LNCAP (cell line): ENCODE data around the gene WDR31.

Source experiments
- TF ChIP-seq, protein P1 (sequence below): fragments of 450-650 bp; IDR thresholded peaks from 2 replicates; pipeline ENCODE4 v1.5.1; 2017; ENCODE audit warnings: mild to moderate bottlenecking

The WDR31 gene

DNA sequence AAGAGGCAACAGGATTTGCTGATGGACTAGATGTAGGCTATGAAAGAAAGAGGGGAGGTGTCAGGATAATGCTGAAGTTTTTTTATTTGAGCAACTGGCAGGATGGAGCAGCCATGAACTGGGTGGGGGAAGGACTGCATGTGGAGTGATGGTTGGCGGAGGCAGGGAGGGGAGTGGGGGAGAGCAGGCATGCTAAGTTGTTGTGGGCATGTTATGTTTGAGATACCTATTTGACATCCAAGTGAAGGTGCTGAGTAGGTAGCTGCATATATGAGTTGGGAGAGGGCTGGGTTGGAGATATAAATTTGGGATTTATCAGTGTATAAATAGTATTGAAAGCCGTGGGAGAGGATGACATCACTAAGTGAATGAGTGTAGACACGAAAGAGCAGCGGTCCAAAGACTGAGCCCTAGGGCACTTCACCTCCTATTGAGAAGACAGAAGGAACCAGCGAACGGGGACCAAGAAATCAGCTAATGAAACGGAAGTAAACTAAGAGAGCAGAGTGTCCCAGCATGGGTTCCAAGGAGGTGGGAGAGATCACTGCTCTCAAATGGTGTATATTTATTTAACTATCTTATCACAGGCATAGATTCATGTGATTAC lies 16.7 kb upstream of the WDR31 start:
- TF ChIP-seq, protein P1, sequence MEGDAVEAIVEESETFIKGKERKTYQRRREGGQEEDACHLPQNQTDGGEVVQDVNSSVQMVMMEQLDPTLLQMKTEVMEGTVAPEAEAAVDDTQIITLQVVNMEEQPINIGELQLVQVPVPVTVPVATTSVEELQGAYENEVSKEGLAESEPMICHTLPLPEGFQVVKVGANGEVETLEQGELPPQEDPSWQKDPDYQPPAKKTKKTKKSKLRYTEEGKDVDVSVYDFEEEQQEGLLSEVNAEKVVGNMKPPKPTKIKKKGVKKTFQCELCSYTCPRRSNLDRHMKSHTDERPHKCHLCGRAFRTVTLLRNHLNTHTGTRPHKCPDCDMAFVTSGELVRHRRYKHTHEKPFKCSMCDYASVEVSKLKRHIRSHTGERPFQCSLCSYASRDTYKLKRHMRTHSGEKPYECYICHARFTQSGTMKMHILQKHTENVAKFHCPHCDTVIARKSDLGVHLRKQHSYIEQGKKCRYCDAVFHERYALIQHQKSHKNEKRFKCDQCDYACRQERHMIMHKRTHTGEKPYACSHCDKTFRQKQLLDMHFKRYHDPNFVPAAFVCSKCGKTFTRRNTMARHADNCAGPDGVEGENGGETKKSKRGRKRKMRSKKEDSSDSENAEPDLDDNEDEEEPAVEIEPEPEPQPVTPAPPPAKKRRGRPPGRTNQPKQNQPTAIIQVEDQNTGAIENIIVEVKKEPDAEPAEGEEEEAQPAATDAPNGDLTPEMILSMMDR, result no peak

DNA sequence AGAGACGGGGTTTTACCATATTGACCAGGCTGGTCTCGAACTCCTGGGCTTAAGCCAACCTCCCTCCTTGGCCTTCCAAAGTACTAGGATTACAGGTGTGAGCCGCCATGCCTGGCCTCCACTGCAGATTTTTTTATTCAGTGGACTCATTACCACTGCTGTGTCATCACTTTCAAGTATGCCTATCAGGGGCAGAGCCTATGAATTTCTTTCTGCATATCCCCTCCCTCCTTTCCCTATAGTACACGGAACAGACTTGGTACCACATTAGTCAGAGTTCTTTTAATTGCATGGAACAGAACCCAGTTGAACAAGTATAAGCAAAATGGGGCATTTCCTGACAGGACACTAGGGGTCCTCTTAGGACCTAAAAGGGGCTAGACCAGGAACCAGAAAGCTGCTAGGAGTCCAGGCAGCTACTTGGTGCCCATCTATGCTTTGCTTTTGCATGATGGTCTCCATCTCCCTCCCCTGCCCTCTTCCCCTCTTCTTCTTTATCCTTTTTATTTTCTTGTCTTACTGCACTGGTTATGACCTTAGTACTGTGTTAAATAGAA lies 15.0 kb upstream of the WDR31 start:
- TF ChIP-seq, protein P1, result no peak

DNA sequence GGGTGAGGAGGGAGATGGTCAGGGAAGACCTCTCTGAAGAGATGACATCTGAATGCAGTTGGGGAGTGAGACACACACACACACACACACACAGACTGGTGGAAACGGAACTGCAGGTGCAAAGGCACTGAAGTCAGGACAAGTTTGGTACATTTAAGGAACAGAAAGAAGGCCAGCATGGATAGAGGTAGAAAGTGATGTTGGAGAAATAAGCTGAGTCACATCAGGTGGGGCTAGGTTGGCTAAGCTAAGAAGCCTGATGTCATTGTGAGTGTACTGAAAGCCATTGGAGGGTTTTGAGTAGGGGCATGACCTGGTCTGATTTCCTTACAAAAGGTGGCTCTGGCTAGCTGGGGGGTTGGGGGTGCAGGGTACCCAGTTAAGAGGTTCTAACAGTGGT lies 12.3 kb upstream of the WDR31 start:
- TF ChIP-seq, protein P1, result no peak

DNA sequence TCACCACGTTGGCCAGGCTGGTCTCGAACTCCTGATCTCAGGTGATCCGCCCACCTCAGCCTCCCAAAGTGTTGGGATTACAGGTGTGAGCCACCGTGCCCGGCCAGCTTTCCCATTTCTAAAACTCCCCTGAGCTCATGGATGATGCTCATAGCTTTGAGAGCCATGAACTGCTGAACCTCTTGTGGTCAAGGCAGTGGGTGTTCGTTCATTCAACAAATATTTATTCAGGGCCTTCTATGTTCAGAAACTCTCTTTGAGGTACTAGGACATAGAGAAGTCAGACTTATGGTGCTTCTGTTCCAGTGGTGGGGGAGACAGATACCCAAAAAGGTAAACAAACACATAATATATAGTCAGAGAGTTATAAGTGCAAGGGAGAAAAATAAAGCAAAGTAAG lies 11.9 kb upstream of the WDR31 start:
- TF ChIP-seq, protein P1, result no peak

DNA sequence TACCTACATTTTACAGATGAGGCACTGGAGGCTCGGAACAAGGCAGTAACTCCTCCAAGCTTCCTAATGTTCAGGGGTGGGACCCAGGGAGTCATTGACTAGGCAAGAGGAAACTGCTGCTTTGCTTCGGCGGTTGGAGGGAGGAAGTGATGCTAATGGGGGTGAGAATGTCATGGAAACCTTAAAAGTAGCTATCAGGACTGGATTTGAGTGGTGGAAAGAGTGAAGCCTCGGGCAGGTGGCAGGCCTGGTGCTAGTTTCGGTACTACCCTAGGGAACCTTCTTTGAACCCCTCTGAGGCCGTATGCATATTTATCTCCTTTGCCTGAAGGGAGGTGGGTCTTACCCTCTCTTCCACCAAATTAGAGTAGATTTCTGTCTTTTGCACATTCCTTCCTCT lies 10.9 kb upstream of the WDR31 start:
- TF ChIP-seq, protein P1, result no peak

DNA sequence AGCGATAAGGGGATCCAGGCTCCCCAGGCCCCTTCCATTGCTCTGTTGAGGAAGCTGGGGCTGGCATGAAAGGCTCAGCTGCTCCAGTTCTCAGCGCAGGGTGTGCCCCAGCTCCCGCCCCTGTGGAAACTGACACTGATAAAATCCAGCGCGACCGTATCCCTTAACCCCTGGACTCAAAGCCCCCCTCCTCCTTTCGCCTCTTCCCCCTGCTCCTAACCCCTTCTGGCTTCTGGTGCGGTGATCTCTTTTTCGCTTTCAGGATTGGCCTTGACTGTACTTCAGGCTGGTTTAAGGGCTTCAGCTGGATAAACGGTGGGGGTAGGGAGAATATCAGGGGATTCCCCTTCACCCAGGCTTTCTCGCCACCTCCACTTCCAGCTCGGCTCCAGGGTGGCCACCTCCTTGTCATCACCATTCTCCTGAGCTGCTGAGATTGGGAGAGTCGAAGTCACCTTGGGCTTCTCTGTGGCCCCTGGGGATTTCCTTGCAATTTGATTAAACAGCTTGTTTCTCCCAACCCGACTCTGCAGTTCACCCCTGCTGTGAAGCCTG lies 10.1 kb upstream of the WDR31 start:
- TF ChIP-seq, protein P1, result no peak

DNA sequence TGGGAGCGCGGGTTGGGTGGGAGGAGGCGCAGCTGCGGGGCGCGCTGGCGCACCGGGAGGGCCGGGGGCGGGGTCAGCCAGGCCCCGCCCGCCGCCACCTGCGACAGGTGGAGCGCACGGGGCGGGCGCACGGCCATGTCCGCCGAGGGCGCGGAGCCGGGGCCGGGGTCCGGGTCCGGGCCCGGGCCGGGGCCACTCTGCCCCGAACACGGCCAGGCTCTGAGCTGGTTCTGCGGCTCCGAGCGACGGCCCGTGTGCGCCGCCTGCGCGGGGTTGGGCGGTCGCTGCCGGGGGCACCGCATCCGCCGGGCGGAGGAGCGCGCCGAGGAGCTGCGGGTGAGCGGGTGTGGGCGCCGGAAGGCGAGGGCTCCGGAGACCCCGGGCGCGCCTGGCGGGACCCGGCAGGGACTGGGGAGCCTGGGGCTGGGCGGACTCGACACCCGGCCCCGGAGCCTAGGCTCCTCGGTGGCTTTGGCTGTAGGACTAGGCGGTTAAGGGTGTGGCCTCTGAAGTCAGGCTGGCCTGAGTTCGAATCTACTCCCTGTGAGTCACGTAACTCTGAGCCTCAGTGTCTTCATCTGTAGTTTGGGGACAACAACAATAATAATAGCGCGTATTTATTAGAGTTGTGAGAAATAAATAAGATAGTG lies 9.5 kb upstream of the WDR31 start, which contains the start of gene BSPRY:
BSPRY (plus strand) TSS at position 97 of the 650 bp plus-strand sequence; CDS start at position 136, 39 bp downstream.
- TF ChIP-seq, protein P1, result no peak
